HG02763 (cell line): ENCODE measurements around the gene GTF3C2.
"Not testable (repeated sequence)": the region's sequence is repeated elsewhere in the genome, so short reads cannot be mapped to it uniquely, and the experiment has no call there.

ENCODE experiments used
- ATAC-seq: cut with Tn5 transposase; IDR thresholded peaks from one replicate; pipeline ENCODE4 v1.9.1; 2021; ENCODE audit warnings: mild to moderate bottlenecking, moderate library complexity; ENCODE audit not compliant: unreplicated experiment

Gene GTF3C2

GRCh38 chr2:27372937-27373336 is 16.4 kb upstream of the GTF3C2 start:
- no peak for ATAC-seq

- ATAC-seq: peak; percentile 24
Measured at GRCh38 chr2:27370816-27371620, 14.5 kb upstream of the GTF3C2 start.

DNA sequence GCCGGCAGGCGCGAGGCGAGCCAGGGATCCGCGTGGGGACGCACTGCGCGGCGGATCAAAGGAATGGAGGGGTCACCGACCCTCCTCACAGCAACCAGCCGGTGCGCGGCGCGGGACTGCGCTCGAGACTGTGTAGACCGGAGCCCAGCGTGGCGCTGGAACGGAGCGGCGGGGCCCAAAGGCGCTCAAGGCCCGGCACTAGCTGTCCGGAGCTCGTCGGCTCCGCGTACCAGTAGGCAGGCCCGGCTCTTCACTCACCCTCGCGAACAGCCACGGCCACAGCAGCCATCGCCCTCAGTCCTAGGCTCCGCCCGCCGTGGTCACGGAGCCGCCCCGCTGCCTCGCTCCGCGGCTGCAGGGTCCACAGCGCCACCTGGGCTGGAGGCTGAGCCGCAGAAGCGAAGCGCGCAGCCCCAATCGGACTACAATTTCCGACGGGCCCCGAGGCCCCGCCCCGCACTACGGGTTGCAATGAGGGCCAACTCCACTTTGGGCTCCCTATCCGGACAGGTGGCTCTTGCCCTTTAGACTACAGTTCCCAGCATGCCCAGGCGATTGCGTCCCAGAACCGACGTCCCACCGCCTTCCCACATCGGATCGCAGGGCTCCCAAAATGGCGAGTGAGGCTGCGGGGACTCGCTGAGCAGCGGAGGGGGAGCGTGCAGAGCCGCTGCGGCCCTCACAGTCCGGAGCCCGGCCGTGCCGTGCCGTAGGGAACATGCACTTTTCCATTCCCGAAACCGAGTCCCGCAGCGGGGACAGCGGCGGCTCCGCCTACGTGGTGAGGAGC is 13.7 kb upstream of the GTF3C2 start, which contains the start of the genes EIF2B4 and SNX17:
TSS of gene EIF2B4 (minus strand) at position 313 of the 790 bp plus-strand sequence. CDS start at position 289, 24 bp downstream.
TSS of gene SNX17 (plus strand) at position 591 of the 790 bp plus-strand sequence. CDS start at position 719, 128 bp downstream.
- peak; percentile 80 for ATAC-seq

DNA sequence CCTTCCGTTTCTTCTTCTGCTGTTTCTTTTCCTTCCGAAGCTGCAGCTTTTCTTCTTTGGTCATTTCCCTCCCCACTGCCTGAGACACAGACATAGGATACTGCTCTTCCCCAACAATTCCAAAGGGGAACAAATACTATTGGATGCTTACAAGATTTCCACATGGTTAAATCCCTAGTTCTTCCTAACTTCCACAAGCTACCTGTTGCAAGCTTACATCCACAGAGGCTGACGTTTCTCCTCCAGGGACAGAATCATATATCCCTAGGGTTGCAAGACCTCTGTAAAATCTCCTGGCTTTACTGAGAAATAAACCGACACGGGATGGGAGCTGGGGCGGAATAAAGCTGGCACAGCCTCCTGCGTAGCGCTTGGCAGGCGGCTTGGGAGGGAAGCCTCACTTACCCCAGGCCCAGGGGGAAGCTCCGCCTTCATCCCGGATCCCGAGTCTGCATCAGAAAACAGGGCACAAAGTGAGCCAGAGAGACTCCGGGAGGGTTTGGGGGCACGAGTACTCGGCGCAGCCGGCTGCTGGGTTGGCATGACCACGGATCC is 13.0 kb upstream of the GTF3C2 start:
- ATAC-seq: no peak

DNA sequence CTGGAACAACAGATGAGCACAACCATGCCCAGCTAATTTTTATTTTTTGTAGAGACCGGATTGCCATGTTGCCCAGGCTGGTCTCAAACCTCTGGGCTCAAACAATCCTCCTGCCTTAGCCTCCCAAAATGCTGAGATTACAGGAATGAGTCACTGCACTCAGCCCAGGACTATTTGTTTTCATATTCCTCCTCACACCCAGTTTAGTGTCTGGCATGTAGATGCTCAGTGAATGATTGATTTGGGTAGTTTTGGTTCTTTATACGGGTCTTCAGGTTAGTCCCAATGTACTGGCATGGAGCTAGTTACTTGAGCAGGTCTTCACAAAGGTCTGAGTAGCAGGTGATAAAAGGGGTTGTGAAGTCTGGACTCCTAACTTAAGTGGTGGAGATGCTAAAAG is 7.4 kb upstream of the GTF3C2 start:
- ATAC-seq: no peak

- ATAC-seq: no peak
Measured at GRCh38 chr2:27362678-27363420, 6.3 kb upstream of the GTF3C2 start.

DNA sequence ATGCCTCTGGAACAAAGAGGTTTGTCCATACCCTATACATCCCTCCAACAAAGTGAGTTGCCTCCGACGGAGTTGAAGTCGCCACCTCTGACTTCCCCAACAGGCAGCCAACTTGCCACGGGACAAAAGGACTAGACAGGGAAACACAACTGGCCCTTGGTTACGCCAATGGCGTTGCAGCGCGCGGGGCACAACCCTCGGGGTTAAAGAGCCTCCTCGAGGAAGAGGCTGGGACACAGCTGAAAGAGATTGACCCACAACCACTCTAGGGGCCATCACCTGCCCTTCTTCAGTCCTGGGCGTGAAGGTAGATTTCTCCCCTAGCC is 545 bp downstream of the GTF3C2 start:
- peak; percentile 15 for ATAC-seq

DNA sequence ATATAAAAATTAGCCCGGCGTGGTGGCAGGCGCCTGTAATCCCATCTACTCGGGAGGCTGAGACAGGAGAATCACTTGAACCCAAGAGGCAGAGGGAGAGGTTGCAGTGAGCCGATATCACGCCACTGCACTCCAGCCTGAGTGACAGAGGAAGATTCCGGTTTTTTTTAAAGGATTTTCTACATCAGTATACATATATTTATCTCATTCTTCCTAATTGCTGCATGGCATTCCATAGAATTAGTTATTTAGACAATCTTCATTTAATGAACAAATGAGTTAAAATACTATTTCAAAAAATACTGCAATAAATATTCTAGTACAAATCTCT is 2.0 kb downstream of the GTF3C2 start:
- ATAC-seq: no peak

- no peak for ATAC-seq
Measured at GRCh38 chr2:27353762-27354596, 2.6 kb downstream of the GTF3C2 start.

- ATAC-seq: not testable (repeated sequence)
Measured at GRCh38 chr2:27353386-27353761, 3.2 kb downstream of the GTF3C2 start.

- no peak for ATAC-seq
Measured at GRCh38 chr2:27351802-27352598, 4.6 kb downstream of the GTF3C2 start.

DNA sequence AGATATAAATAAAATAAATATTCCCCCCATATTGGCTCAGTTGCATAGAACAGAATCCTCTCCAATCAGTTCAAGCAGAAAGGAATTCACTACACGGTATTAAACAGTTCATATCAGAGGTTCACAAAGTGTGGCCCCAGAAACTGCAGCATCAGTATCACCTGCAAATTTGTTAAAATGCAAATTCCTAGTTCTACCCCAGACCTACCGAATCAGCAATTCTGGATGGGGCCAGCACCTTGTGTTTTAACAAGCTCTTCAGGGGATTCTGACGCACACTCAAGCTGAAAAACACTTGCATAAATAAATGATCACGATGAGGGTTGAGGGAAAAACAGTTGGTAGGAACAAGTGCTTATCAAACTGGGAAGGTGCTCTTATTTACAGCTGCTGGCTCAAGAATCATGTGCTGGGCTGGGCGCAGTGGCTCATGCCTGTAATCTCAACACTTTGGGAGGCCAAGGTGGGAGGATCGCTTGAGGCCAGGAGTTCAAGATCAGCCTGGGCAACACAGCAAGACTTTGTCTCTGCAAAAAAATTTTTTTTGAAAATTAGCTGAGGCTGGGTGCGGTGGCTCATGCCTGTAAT is 6.4 kb downstream of the GTF3C2 start:
- no peak for ATAC-seq

- ATAC-seq: no peak
Measured at GRCh38 chr2:27347641-27348040, 8.9 kb downstream of the GTF3C2 start.

DNA sequence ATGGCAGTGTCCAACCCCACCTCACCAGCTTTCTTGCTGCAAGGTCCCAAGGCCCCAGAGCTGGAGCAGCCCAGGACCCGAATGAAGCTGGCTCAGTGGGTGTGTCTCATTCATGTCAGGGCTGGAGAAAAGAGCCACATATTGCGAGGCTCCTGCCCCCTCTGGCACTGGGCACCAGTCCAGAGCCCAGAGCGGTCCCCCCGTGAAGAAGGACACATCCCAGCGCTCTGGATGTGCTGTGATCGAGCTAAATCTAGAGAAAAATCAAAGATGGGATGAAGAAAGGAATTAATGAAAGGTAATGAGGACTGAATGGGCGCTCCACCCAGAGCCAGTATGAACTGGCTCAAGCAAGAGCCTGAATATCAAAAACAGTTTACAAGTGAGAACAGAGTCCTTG is 20.4 kb downstream of the GTF3C2 start:
- no peak for ATAC-seq

GRCh38 chr2:27335311-27335710 is 21.3 kb downstream of the GTF3C2 start:
- ATAC-seq: no peak

DNA sequence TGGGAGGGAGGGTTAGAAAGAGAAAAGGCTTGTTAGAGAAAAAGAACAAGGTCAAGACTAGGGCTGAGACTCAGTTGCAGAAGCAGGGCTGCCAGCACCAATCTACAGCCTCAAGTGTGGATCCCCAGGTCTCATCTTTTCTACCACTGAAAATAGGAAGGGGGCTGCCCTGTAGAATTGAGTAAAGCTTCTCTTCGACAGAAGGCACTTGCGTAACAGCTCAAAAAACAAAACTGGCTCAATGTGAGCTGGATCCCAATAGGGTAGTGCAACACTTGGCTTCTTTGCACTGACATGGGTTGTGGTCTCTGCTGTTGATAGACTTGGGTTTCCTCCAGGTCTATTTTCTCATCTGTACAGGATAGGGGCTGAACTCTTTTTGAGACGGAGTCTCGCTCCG is 31.8 kb downstream of the GTF3C2 start:
- no peak for ATAC-seq

DNA sequence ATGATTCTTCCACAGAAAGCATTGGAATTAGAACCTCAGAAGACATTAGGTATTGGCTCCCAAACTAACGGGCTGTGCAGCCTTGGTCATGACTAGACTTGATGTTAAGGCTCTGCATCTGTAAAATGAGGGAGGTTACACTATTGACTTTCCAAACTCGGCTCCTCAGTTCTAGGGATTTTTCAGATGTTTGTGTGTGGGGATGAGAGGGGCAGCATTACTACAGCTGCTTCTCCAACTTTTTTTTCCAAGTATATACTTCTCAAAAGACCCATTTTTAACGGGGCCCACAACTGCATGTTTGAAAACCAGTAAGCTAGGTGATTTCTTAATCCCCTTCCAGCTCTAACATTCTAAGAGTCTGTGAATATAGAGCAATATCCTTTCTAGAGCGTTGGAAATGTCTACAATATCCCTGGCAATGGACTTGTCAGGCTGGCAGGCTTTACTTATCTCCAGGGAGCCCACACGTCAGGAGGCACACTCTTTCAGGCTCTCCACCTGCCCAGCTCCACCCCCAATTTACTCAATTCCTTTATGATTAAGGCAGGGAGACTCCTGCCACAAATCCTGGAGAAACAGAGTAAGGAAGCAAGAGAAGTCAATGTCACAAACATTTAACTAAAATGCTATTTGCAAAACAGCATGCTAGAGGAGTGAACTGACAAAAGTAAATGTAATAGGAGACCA is 32.8 kb downstream of the GTF3C2 start:
- ATAC-seq: no peak

DNA sequence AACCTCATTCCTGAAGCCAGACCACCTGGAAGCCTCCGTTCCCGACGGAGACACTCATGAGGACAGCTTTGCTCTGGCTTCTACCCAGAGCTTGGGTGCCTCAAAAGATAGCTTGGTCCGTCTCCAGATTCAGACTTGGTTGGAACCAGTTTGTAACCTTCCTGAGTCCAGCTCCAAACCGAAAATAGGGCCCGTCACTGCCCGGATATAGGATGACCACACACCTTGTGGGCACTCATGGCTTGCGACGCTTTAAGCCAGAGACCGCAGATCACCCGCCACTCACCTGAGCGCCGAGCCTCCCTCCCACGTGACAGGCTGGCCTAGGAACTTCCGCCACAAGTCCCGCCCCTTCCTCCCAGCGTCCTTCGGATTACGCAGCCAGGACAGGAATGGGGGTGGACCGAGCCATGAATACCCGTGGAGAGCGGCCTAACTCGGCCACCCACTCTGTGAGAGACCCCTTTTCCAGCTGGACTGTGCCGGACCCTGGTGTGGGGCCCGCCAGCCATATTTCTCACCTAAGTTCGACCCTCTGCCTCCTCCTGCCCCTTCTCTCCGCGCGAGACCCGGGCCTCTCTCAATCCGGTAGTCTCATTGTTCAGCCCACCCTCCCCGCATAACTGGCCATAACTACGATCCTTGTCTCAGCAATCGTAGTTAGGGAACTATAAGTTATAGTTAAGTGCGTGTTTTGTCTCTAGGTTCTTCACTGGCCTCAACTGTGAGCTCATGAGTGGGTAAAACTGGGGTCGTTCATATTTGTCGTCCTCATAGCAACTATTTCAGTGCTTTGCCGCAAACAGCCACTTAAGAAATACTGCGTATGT is 33.6 kb downstream of the GTF3C2 start, which contains the start of gene MPV17:
TSS of gene MPV17 (minus strand) at position 332 of the 830 bp plus-strand sequence. CDS start 580 bp downstream, outside the sequence.
- ATAC-seq: peak; percentile 81
